ENCODE results near the gene SLC10A3. TPM values are rescaled to one million over a fixed set of nuclear protein-coding genes. Genes with fewer than 3 reads are reported as not detected.

SLC10A3 gene
- total RNA-seq, 6 donors from 2014 or later: 16.8 to 33.4 (median 28.7) TPM

DNA sequence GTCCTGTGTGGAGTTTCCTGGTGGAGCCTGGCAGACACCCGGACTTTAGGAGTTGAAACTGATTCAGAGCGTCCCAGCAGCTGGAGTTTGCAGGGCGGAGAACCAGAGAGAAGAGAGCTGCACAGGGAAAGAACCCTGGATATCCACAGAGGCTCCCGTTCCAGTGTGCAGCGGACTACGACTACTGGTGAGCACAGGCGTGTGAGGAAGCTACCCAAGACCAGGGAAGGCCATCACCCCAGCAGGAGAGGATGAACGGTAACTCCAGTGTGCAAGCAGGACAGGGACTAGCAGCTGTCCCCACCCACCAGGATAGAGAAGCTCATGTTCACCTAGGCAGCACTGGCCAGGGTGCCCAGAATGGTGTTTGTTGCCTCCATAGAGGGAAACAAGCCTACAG is 13.6 kb downstream of the SLC10A3 start:
- no peak for TF ChIP-seq POLR2A (IDR thresholded peaks at IDR 0.05)
- no peak for TF ChIP-seq EP300 (IDR thresholded peaks at IDR 0.05)
- H3K4me1 ChIP-seq: peaks cover 0 to 6% (median 4%) of the 10 kb centered on the region in 4 donors
- DNase-seq: no peak

DNA sequence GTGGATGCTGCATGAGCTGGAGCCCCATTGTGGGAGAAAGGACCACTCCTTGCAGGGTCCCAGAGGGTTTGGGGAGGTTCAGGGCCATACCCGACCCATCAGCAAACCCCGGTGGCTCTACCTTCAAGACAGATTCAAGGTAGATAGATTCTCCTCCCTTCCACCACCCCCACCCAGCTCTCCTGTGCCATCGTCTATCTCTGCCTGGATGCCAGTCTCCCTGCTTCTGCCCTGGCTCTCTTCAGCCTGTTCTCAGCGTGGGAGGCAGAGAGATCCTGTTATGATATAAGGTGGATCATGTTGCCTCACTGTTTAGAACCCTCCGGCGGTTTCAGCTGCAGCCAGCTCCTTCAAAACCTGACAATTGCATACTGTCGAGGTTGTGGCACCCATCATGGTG is 16.7 kb downstream of the SLC10A3 start:
- ATAC-seq (ENCODE audit: low FRiP score in 2 of 2) (no peak), DNase-seq (no peak)
- WGBS, 2 donors: 72 to 78% methylated on average over 3 to 7 of the region's 7 CpGs
- TF ChIP-seq POLR2A (IDR thresholded peaks at IDR 0.05) (no peak), POLR2AphosphoS5 (IDR thresholded peaks at IDR 0.05) (no peak), EP300 (IDR thresholded peaks at IDR 0.05) (no peak)
- TF ChIP-seq, protein P1, sequence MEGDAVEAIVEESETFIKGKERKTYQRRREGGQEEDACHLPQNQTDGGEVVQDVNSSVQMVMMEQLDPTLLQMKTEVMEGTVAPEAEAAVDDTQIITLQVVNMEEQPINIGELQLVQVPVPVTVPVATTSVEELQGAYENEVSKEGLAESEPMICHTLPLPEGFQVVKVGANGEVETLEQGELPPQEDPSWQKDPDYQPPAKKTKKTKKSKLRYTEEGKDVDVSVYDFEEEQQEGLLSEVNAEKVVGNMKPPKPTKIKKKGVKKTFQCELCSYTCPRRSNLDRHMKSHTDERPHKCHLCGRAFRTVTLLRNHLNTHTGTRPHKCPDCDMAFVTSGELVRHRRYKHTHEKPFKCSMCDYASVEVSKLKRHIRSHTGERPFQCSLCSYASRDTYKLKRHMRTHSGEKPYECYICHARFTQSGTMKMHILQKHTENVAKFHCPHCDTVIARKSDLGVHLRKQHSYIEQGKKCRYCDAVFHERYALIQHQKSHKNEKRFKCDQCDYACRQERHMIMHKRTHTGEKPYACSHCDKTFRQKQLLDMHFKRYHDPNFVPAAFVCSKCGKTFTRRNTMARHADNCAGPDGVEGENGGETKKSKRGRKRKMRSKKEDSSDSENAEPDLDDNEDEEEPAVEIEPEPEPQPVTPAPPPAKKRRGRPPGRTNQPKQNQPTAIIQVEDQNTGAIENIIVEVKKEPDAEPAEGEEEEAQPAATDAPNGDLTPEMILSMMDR (IDR thresholded peaks at IDR 0.05): no peak
- Histone ChIP-seq H3K36me3 (peaks cover 0 to 28% (median 10%) of the 10 kb centered on the region in 4 donors), H3K4me1 (peaks cover 0 to 6% (median 0%) of the 10 kb centered on the region in 4 donors), H3K27ac (no peak overlapping the region), H3K4me3 (no peak overlapping the region), H3K9me3 (no peaks in the 10 kb centered on the region), H3K27me3 (no peaks in the 10 kb centered on the region)

More for the DNA sequence above, 13.6 kb downstream of the SLC10A3 start:
- no peaks in the 10 kb centered on the region for H3K27me3 ChIP-seq
- no peak for ATAC-seq (ENCODE audit: low FRiP score in 2 of 2)
- 87 to 91% methylated on average over 6 to 8 of the region's 8 CpGs for WGBS, 2 donors
- H3K9me3 ChIP-seq: no peaks in the 10 kb centered on the region
- H3K27ac ChIP-seq: no peak overlapping the region
- H3K4me3 ChIP-seq: no peak overlapping the region
- H3K36me3 ChIP-seq: peaks cover 0 to 4% (median 0%) of the 10 kb centered on the region in 4 donors

DNA sequence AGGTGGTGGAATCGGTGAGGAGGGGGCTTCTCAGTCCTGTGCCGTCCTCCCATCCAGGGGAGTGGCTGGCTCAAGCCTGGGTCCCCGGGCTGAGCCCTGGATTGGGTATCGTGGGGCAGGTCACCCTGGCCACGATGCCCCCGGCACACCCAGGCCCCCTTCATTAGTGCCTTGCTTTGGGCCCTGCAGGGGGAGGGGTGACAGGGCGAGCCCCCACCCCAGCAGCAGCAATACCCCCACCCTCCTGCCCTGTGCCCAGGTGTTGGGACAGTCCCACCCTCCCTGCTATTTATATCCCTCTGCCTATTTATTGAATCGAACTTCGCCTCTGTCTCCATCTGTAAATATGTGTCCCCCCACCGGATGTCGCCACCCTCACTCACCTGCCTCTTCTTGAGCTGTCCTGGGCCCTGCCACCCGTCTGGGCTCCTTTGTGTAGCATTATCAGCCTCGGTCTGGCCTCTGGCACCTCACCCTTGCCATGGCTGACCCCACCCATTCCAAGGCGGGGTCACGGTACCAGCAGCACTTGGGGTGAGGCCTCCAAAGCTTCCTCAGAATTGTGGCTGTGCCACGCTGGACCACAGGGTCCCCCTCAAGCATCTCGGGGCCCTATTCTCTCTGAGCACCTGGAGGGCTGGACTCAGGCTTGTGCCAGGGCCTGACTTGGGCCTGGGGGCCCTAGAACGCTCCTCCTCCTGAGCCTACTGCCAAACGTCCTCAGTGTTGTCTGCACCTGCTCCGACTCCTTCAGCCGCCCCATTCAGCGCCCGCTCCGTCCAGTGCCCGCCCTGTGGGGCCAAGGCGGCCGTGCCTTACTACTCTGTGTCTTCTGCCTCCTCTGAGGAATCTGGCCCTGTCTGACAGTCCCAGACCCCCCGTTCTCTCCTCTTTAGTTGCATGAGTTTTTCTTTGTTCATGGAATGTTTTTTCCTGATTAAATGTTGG is 17.5 kb downstream of the SLC10A3 start:
- Histone ChIP-seq H3K9me3 (no peaks in the 10 kb centered on the region), H3K27me3 (no peaks in the 10 kb centered on the region), H3K27ac (no peak overlapping the region), H3K4me1 (peaks cover 0 to under 1% (median 0%) of the 10 kb centered on the region in 4 donors), H3K36me3 (peaks cover 0 to 36% (median 14%) of the 10 kb centered on the region in 4 donors), H3K4me3 (no peak overlapping the region)
- ATAC-seq (ENCODE audit: low FRiP score in 2 of 2) (no peak), DNase-seq (no peak)
- TF ChIP-seq EP300 (IDR thresholded peaks at IDR 0.05): no peak
- TF ChIP-seq POLR2A (IDR thresholded peaks at IDR 0.05): no peak
- no peak for TF ChIP-seq POLR2AphosphoS5 (IDR thresholded peaks at IDR 0.05)
- TF ChIP-seq, protein P1 (IDR thresholded peaks at IDR 0.05): no peak
- 83 to 84% methylated on average over 18 to 26 of the region's 28 CpGs for WGBS, 2 donors

DNA sequence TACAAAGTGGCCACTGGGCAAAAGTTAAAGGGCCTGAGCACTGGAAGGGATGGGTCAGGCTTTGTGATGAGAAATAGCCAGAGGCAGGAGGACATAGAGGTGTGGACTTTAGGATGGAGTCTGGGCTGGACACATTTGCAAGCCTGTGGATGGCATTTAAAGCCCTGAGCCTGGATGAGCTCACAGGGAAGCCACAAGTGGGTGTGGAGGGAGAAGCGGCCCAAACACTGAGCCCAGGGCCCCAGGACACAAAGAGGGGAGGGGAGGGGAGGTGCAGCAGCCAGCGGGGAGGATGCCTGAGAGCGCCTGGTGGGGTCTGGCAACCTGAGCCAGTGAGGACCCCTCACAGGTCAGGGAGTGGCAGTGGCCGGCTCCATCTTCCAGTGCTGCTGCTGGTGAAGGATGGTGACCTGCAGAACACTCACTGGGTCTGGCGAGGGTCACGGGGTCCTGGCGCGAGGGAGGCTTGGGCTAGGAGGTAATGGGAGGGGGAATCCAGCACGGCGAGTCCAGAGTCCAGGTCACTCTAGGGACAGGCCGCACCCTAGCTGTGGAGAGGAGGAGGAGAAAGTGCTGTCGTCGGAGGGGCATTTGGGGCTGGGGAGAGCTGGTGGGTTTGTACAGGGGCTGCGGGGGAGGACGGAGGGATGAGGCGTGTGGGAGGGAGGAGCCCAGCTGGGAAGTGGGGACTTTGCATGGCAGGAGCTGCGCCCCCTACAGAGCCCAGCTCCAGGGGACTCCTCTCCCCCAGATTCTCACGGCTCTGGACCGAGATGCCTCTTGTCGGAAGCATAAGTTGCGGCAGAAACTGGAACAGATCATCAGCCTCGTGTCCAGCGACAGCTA is 18.4 kb downstream of the SLC10A3 start:
- no peak overlapping the region for H3K27ac ChIP-seq
- TF ChIP-seq POLR2AphosphoS5 (IDR thresholded peaks at IDR 0.05): no peak
- TF ChIP-seq EP300 (IDR thresholded peaks at IDR 0.05): no peak
- TF ChIP-seq, protein P1 (IDR thresholded peaks at IDR 0.05): no peak
- TF ChIP-seq POLR2A (IDR thresholded peaks at IDR 0.05): no peak
- no peak for DNase-seq
- no peaks in the 10 kb centered on the region for H3K27me3 ChIP-seq
- peaks cover 0 to 43% (median 17%) of the 10 kb centered on the region in 4 donors for H3K36me3 ChIP-seq
- no peaks in the 10 kb centered on the region for H3K9me3 ChIP-seq
- WGBS, 2 donors: 87 to 92% methylated on average over 15 to 23 of the region's 23 CpGs
- no peak overlapping the region for H3K4me3 ChIP-seq
- ATAC-seq (ENCODE audit: low FRiP score in 2 of 2): no peak
- no peaks in the 10 kb centered on the region for H3K4me1 ChIP-seq

Measured in upper lobe of left lung (tissue), 6 donors.